Activated CD8-positive, alpha-beta T cell treated with anti-CD3 and anti-CD28 coated beads for 36 hours (primary cell): ENCODE data around the gene STOX1. TPM values are rescaled to one million over a fixed set of nuclear protein-coding genes. Genes with fewer than 3 reads are reported as not detected.

ENCODE experiments used
- ATAC-seq: fragments of 200-7000 bp; cut with Tn5 transposase; one replicate; pipeline ENCODE4 v1.10.0; 2021; ENCODE audit warnings: mild to moderate bottlenecking, moderate library complexity
- CTCF ChIA-PET: fragments of 350-600 bp; sonication (Branson Sonifier 250); formaldehyde crosslinking; loops from one replicate; lab custom pipeline; 2021; ENCODE audit warnings: antibody characterized with exemption; lab: Charles Lee
- POLR2A ChIA-PET: fragments of 350-600 bp; sonication (Branson Sonifier 250); formaldehyde crosslinking; loops from one replicate; lab custom pipeline; 2021; ENCODE audit warnings: antibody characterized with exemption; lab: Charles Lee
- DNase-seq: peaks from one replicate; pipeline ENCODE4 v3.0.0-alpha.2; 2020
- H3K27ac Mint-ChIP-seq: one replicate; pipeline ENCODE4 v1.8.0; 2021; ENCODE audit warnings: mild to moderate bottlenecking, mixed read lengths
- H3K27me3 Mint-ChIP-seq: one replicate; pipeline ENCODE4 v1.8.0; 2021; ENCODE audit warnings: mixed read lengths
- H3K36me3 Mint-ChIP-seq: one replicate; pipeline ENCODE4 v1.8.0; 2021; ENCODE audit warnings: low read depth, mixed read lengths
- H3K4me1 Mint-ChIP-seq: one replicate; pipeline ENCODE4 v1.8.0; 2021; ENCODE audit warnings: low read depth, mixed read lengths
- H3K4me3 Mint-ChIP-seq: one replicate; pipeline ENCODE4 v1.8.0; 2021; ENCODE audit warnings: mild to moderate bottlenecking, moderate library complexity, mixed read lengths
- H3K9me3 Mint-ChIP-seq: one replicate; pipeline ENCODE4 v1.8.0; 2021; ENCODE audit warnings: mixed read lengths
- CTCF ChIP-seq: fragments of 200-600 bp; IDR thresholded peaks from one replicate; pipeline ENCODE4 v1.8.0; 2022; ENCODE audit warnings: antibody characterized with exemption, mild to moderate bottlenecking
- intact Hi-C: fragments of 100-400 bp; cut with micrococcal nuclease; formaldehyde crosslinking; loops from one replicate; pipeline ENCODE4 v1.10.0; 2022
- total RNA-seq, 2 experiments: library from RNA; stranded (reverse); gene quantifications; one replicate each; pipeline ENCODE4 v1.2.3, GENCODE V29; 2021

STOX1 gene
- total RNA-seq, 2 experiments from 2014 or later = 0.22 to 0.36 TPM

GRCh38 chr10:68848281-68848680 lies 20.9 kb downstream of the STOX1 start:
- TF ChIP-seq CTCF = no peak
- Mint-ChIP-seq H3K9me3 (no peaks in the 10 kb centered on the region), H3K27ac (no peak overlapping the region), H3K27me3 (peaks cover 1% of the 10 kb centered on the region), H3K36me3 (no peaks in the 10 kb centered on the region), H3K4me1 (no peaks in the 10 kb centered on the region), H3K4me3 (no peak overlapping the region)
- ChIA-PET CTCF (no interaction called here), POLR2A (interaction anchor here (0.7 kb wide), 1 partner anchor 13 kb away, joined by 3 read pairs; no protein-coding TSS in a partner anchor)
- intact Hi-C loops = no loop called here
- DNase-seq = no peak
- no peak for ATAC-seq

GRCh38 chr10:68848806-68849205 lies 21.5 kb downstream of the STOX1 start:
- DNase-seq = no peak
- ChIA-PET POLR2A (interaction anchor here (0.7 kb wide), 1 partner anchor 13 kb away, joined by 3 read pairs; no protein-coding TSS in a partner anchor), CTCF (no interaction called here)
- Mint-ChIP-seq H3K4me1 (no peaks in the 10 kb centered on the region), H3K4me3 (no peak overlapping the region), H3K9me3 (no peaks in the 10 kb centered on the region), H3K27me3 (peaks cover 1% of the 10 kb centered on the region), H3K27ac (no peak overlapping the region), H3K36me3 (no peaks in the 10 kb centered on the region)
- TF ChIP-seq CTCF = no peak
- intact Hi-C loops = no loop called here
- no peak for ATAC-seq

DNA sequence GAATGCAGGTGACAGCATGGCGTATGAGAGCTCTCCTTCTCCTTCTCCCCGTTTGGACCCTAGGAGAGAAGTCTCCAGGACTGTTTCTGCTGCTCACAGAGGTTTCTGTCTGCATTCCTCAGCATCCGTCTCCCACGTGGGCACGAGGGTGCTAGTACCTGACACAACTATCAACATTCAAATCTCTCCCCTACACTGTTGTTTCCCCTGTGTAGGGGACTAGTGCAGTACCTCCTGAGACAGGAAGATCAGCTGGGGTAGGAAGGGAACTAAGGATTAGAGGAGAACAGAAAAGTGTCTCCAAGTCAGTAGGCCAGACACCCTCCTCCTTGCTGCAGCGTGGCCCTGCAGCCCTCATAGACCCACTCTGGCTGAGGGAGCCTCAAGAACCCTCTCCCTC lies 29.0 kb downstream of the STOX1 start:
- Mint-ChIP-seq H3K27ac (no peak overlapping the region), H3K4me3 (no peak overlapping the region), H3K9me3 (peaks cover 12% of the 10 kb centered on the region), H3K36me3 (peaks cover 3% of the 10 kb centered on the region), H3K27me3 (no peaks in the 10 kb centered on the region), H3K4me1 (no peaks in the 10 kb centered on the region)
- no peak for DNase-seq
- CTCF ChIA-PET = no interaction called here
- POLR2A ChIA-PET = interaction anchor here (0.8 kb wide), 1 partner anchor 45 kb away, joined by 3 read pairs; the partner anchor contains the start of gene DDX50
- TF ChIP-seq CTCF = no peak
- intact Hi-C loops = no loop called here
- no peak for ATAC-seq

- Mint-ChIP-seq H3K4me1 (no peaks in the 10 kb centered on the region), H3K9me3 (peaks cover 18% of the 10 kb centered on the region), H3K4me3 (no peak overlapping the region), H3K36me3 (peaks cover 3% of the 10 kb centered on the region), H3K27me3 (no peaks in the 10 kb centered on the region), H3K27ac (no peak overlapping the region)
- ChIA-PET CTCF (no interaction called here), POLR2A (no interaction called here)
- no peak for ATAC-seq
- no peak for TF ChIP-seq CTCF
- DNase-seq = no peak
- intact Hi-C loops = no loop called here
These were observed 29.7 kb downstream of the STOX1 start for GRCh38 chr10:68857005-68857404.

- no peaks in the 10 kb centered on the region for H3K4me1 Mint-ChIP-seq
- no peak overlapping the region for H3K4me3 Mint-ChIP-seq
- H3K9me3 Mint-ChIP-seq = peaks cover 28% of the 10 kb centered on the region
- intact Hi-C loops = no loop called here
- peaks cover 3% of the 10 kb centered on the region for H3K36me3 Mint-ChIP-seq
- ChIA-PET CTCF (interaction anchor here (0.6 kb wide), 1 partner anchor 223 kb away, joined by 3 read pairs; no protein-coding TSS in a partner anchor), POLR2A (interaction anchor here (0.9 kb wide), 1 partner anchor 13 kb away, joined by 3 read pairs; no protein-coding TSS in a partner anchor)
- no peak for TF ChIP-seq CTCF
- H3K27me3 Mint-ChIP-seq = no peaks in the 10 kb centered on the region
- ATAC-seq = no peak
- H3K27ac Mint-ChIP-seq = no peak overlapping the region
- no peak for DNase-seq
These were observed 33.9 kb downstream of the STOX1 start for GRCh38 chr10:68861253-68861652.
